Measurements from ENCODE around the gene UCP3. TPM values are rescaled to one million over a fixed set of nuclear protein-coding genes. Genes with fewer than 3 reads are reported as not detected.

The UCP3 gene
- total RNA-seq, 1 experiment from 2014 or later: 1.3 TPM

GRCh38 chr11:73997120-73997770, 11.6 kb downstream of the UCP3 start:
- DNase-seq (ENCODE audit: low read depth, low spot score) (no peak), ATAC-seq (no peak)
- Histone ChIP-seq H3K36me3 (ENCODE audit: control insufficient read depth in 1 of 2, insufficient read depth in 2 of 2, low read length in 2 of 2) (no peaks in the 10 kb centered on the region), H3K4me1 (ENCODE audit: control insufficient read depth in 1 of 2, insufficient read depth in 2 of 2, low read length in 2 of 2) (no peaks in the 10 kb centered on the region), H2AFZ (ENCODE audit: low read depth, low read length, poor library complexity, severe bottlenecking) (no peak overlapping the region), H3K27me3 (ENCODE audit: insufficient read depth, low read length) (no peaks in the 10 kb centered on the region), H3K4me3 (replicated peaks in 1 of 2; ENCODE audit: low read depth in 1 of 2, low read length in 2 of 2) (no peak overlapping the region), H4K20me1 (ENCODE audit: insufficient read depth) (no peaks in the 10 kb centered on the region), H3K9me3 (ENCODE audit: control insufficient read depth in 1 of 2, insufficient read depth in 1 of 2, low read depth in 1 of 2, low read length in 2 of 2) (no peaks in the 10 kb centered on the region), H3K9ac (ENCODE audit: low read length) (no peak overlapping the region), H3K27ac (ENCODE audit: low read depth, low read length) (no peak overlapping the region), H3K79me2 (ENCODE audit: insufficient read depth, low read length) (no peaks in the 10 kb centered on the region), H3K4me2 (ENCODE audit: low read length) (no peak overlapping the region), H3K9me2 (ENCODE audit: insufficient read depth) (no peaks in the 10 kb centered on the region)
- intact Hi-C loops (cut with micrococcal nuclease): no loop called here
- BruUV-seq (replicated peaks): no TSS peak
- TF ChIP-seq CTCF (IDR thresholded peaks at IDR 0.05 in 2 of 3, conservative IDR thresholded peaks at IDR 0.05 in 1 of 3; ENCODE audit: borderline replicate concordance in 1 of 3, insufficient read depth in 1 of 3, low read depth in 2 of 3, low read length in 2 of 3): no peak
- TF ChIP-seq SRF (IDR thresholded peaks at IDR 0.05; ENCODE audit: low read depth): no peak
- TF ChIP-seq RAD21 (IDR thresholded peaks at IDR 0.05; ENCODE audit: low read depth): no peak
- no peak for TF ChIP-seq EGR1 (IDR thresholded peaks at IDR 0.05; ENCODE audit: low read depth)
- TF ChIP-seq FOSL1 (IDR thresholded peaks at IDR 0.05; ENCODE audit: low read depth): no peak
- no peak for TF ChIP-seq CBX3 (IDR thresholded peaks at IDR 0.05; ENCODE audit: low read depth)
- no peak for TF ChIP-seq POLR2A (IDR thresholded peaks at IDR 0.05; ENCODE audit: borderline replicate concordance, extremely low read depth, insufficient read depth, insufficient read length)
- TF ChIP-seq ELF1 (IDR thresholded peaks at IDR 0.05; ENCODE audit: borderline replicate concordance, low read depth): no peak
- no peak for TF ChIP-seq SIN3A (IDR thresholded peaks at IDR 0.05; ENCODE audit: low read depth)
- no peak for TF ChIP-seq ZBTB33 (IDR thresholded peaks at IDR 0.05; ENCODE audit: extremely low read depth, insufficient replicate concordance, low read length)
- TF ChIP-seq REST (IDR thresholded peaks at IDR 0.05; ENCODE audit: low read depth): no peak
- no peak for TF ChIP-seq ATF3 (IDR thresholded peaks at IDR 0.05)
- no peak for TF ChIP-seq MAX (IDR thresholded peaks at IDR 0.05)
- no peak for TF ChIP-seq YY1 (IDR thresholded peaks at IDR 0.05; ENCODE audit: extremely low read depth, insufficient replicate concordance, low read depth, low read length)
- no peak for TF ChIP-seq ZNF274 (IDR thresholded peaks at IDR 0.05; ENCODE audit: low read depth, low read length)
- ChIA-PET RAD21 (ENCODE audit: low non-redundant PET in 1 of 2, low total read pairs in 2 of 2, uncharacterized antibody in 2 of 2, unreplicated experiment in 2 of 2) (no interaction called here), POLR2A (no interaction called here), CTCF (no interaction called here)

Data from HCT116 (cell line).